Stimulated activated naive B cell treated with anti-CD40 and anti-IgM and Interleukin-4, amounts not matched to agents 10 μg/mL and 1 μg/mL and 100 μg/mL, for 72 hours (primary cell): ENCODE measurements around the gene MRPL50.
A peak's percentile ranks its signal among the peaks of the same experiment; 100 is the strongest.

Experiments
- ATAC-seq, 2 donors: fragments of 150-1000 bp; cut with Tn5 transposase; replicated peaks; 2 replicates each; pipeline ENCODE4 v1.10.0; 2021; ENCODE audit warnings: moderate library complexity in 1 of 2
- DNase-seq: peaks from one replicate; pipeline ENCODE4 v3.0.0; 2021
- H3K27ac Mint-ChIP-seq: one replicate; pipeline ENCODE4 v1.8.0; 2022; ENCODE audit warnings: mild to moderate bottlenecking, mixed read lengths
- H3K27me3 Mint-ChIP-seq, 2 donors: one replicate each; pipeline ENCODE4 v1.8.0; 2022; ENCODE audit warnings: mixed read lengths in 2 of 2
- H3K36me3 Mint-ChIP-seq, 2 donors: one replicate each; pipeline ENCODE4 v1.8.0; 2022; ENCODE audit warnings: mixed read lengths in 2 of 2, mild to moderate bottlenecking in 1 of 2
- H3K4me1 Mint-ChIP-seq, 2 donors: one replicate each; pipeline ENCODE4 v1.8.0; 2022; ENCODE audit warnings: mixed read lengths in 2 of 2, mild to moderate bottlenecking in 1 of 2
- H3K4me3 Mint-ChIP-seq, 2 donors: one replicate each; pipeline ENCODE4 v1.8.0; 2022; ENCODE audit warnings: mild to moderate bottlenecking in 2 of 2, mixed read lengths in 2 of 2, moderate library complexity in 1 of 2
- H3K9me3 Mint-ChIP-seq, 2 donors: one replicate each; pipeline ENCODE4 v1.8.0; 2022; ENCODE audit warnings: mixed read lengths in 2 of 2, mild to moderate bottlenecking in 1 of 2

The MRPL50 gene

GRCh38 chr9:101398068-101398929 is at the start of gene MRPL50, which contains the start of gene ZNF189:
MRPL50 (minus strand) TSS chr9:101398618; CDS start chr9:101398592, 26 bp downstream.
ZNF189 (plus strand) TSS chr9:101398851; CDS start chr9:101399157, 306 bp downstream.
- ATAC-seq = peak; percentile 96 to 98
- Mint-ChIP-seq H3K4me1 (peaks cover 35 to 67% of the 10 kb centered on the region in 2 donors), H3K27ac (peak within 1 kb of the TSS; percentile 98), H3K9me3 (peaks cover 6 to 8% of the 10 kb centered on the region in 2 donors), H3K36me3 (peaks cover 52 to 60% of the 10 kb centered on the region in 2 donors), H3K4me3 (peak within 1 kb of the TSS; percentile 95 to 96), H3K27me3 (no peaks in the 10 kb centered on the region)
- peak; percentile 97 for DNase-seq

- no peak for DNase-seq
- Mint-ChIP-seq H3K9me3 (peaks cover 2 to 4% of the 10 kb centered on the region in 2 donors), H3K27ac (no peak overlapping the region), H3K36me3 (no peaks in the 10 kb centered on the region), H3K4me1 (peaks cover 10 to 13% of the 10 kb centered on the region in 2 donors), H3K4me3 (no peak overlapping the region), H3K27me3 (peaks cover 49 to 67% of the 10 kb centered on the region in 2 donors)
- no peak for ATAC-seq
Observed at GRCh38 chr9:101446732-101447131, 48.3 kb upstream of the MRPL50 start.

GRCh38 chr9:101445353-101446029 is 47.1 kb upstream of the MRPL50 start:
- Mint-ChIP-seq H3K4me3 (no peak overlapping the region), H3K36me3 (no peaks in the 10 kb centered on the region), H3K9me3 (no peaks in the 10 kb centered on the region), H3K27ac (no peak overlapping the region), H3K4me1 (peaks cover 10 to 13% of the 10 kb centered on the region in 2 donors), H3K27me3 (peaks cover 46 to 65% of the 10 kb centered on the region in 2 donors)
- ATAC-seq (no peak), DNase-seq (no peak)

- no peaks in the 10 kb centered on the region for H3K9me3 Mint-ChIP-seq
- no peak for ATAC-seq
- H3K27me3 Mint-ChIP-seq = peaks cover 33 to 62% of the 10 kb centered on the region in 2 donors
- DNase-seq = no peak
- H3K36me3 Mint-ChIP-seq = no peaks in the 10 kb centered on the region
- H3K4me1 Mint-ChIP-seq = peaks cover 0 to 1% of the 10 kb centered on the region in 2 donors
- H3K4me3 Mint-ChIP-seq = no peak overlapping the region
- H3K27ac Mint-ChIP-seq = no peak overlapping the region
Observed at GRCh38 chr9:101443364-101443771, 45.0 kb upstream of the MRPL50 start.

GRCh38 chr9:101442736-101443135 is 44.3 kb upstream of the MRPL50 start:
- H3K27me3 Mint-ChIP-seq = peaks cover 33 to 61% of the 10 kb centered on the region in 2 donors
- no peak overlapping the region for H3K27ac Mint-ChIP-seq
- no peak for DNase-seq
- H3K4me1 Mint-ChIP-seq = no peaks in the 10 kb centered on the region
- H3K9me3 Mint-ChIP-seq = no peaks in the 10 kb centered on the region
- no peak for ATAC-seq
- no peaks in the 10 kb centered on the region for H3K36me3 Mint-ChIP-seq
- no peak overlapping the region for H3K4me3 Mint-ChIP-seq

- peaks cover 37 to 63% of the 10 kb centered on the region in 2 donors for H3K27me3 Mint-ChIP-seq
- DNase-seq = no peak
- H3K36me3 Mint-ChIP-seq = no peaks in the 10 kb centered on the region
- no peaks in the 10 kb centered on the region for H3K9me3 Mint-ChIP-seq
- H3K4me1 Mint-ChIP-seq = no peaks in the 10 kb centered on the region
- no peak overlapping the region for H3K4me3 Mint-ChIP-seq
- no peak for ATAC-seq
- H3K27ac Mint-ChIP-seq = no peak overlapping the region
Observed at GRCh38 chr9:101442318-101442717, 43.9 kb upstream of the MRPL50 start.

GRCh38 chr9:101440714-101441230 is 42.4 kb upstream of the MRPL50 start:
- Mint-ChIP-seq H3K27ac (no peak overlapping the region), H3K4me3 (no peak overlapping the region), H3K9me3 (no peaks in the 10 kb centered on the region), H3K36me3 (no peaks in the 10 kb centered on the region), H3K4me1 (no peaks in the 10 kb centered on the region), H3K27me3 (peaks cover 36 to 59% of the 10 kb centered on the region in 2 donors)
- DNase-seq = no peak
- no peak for ATAC-seq

GRCh38 chr9:101438523-101438922 is 40.1 kb upstream of the MRPL50 start:
- no peak overlapping the region for H3K4me3 Mint-ChIP-seq
- no peak overlapping the region for H3K27ac Mint-ChIP-seq
- H3K36me3 Mint-ChIP-seq = no peaks in the 10 kb centered on the region

GRCh38 chr9:101437806-101438232 is 39.4 kb upstream of the MRPL50 start:
- Mint-ChIP-seq H3K27me3 (peaks cover 21 to 35% of the 10 kb centered on the region in 2 donors), H3K4me3 (no peak overlapping the region), H3K27ac (no peak overlapping the region), H3K36me3 (no peaks in the 10 kb centered on the region), H3K4me1 (peaks cover 0 to 1% of the 10 kb centered on the region in 2 donors), H3K9me3 (no peaks in the 10 kb centered on the region)
- no peak for ATAC-seq
- no peak for DNase-seq

More at GRCh38 chr9:101438523-101438922, 40.1 kb upstream of the MRPL50 start:
- DNase-seq (no peak), ATAC-seq (no peak)
- peaks cover 0 to 1% of the 10 kb centered on the region in 2 donors for H3K4me1 Mint-ChIP-seq
- H3K9me3 Mint-ChIP-seq = no peaks in the 10 kb centered on the region
- H3K27me3 Mint-ChIP-seq = peaks cover 26 to 42% of the 10 kb centered on the region in 2 donors

- Mint-ChIP-seq H3K4me1 (peaks cover 0 to 1% of the 10 kb centered on the region in 2 donors), H3K27me3 (peaks cover 21 to 23% of the 10 kb centered on the region in 2 donors), H3K27ac (no peak within 1 kb of the TSS), H3K4me3 (no peak within 1 kb of the TSS), H3K36me3 (no peaks in the 10 kb centered on the region), H3K9me3 (no peaks in the 10 kb centered on the region)
- DNase-seq = no peak
- ATAC-seq = no peak
Observed at GRCh38 chr9:101435601-101436079, 37.2 kb upstream of the MRPL50 start, which contains the start of gene ALDOB. ALDOB (minus strand) TSS chr9:101435774; CDS start chr9:101430887, 4,887 bp downstream.

- ATAC-seq = no peak
- Mint-ChIP-seq H3K27ac (no peak overlapping the region), H3K4me3 (no peak overlapping the region), H3K36me3 (no peaks in the 10 kb centered on the region), H3K4me1 (peaks cover 0 to 1% of the 10 kb centered on the region in 2 donors), H3K27me3 (peaks cover 22 to 26% of the 10 kb centered on the region in 2 donors), H3K9me3 (no peaks in the 10 kb centered on the region)
- no peak for DNase-seq
Observed at GRCh38 chr9:101434998-101435397, 36.6 kb upstream of the MRPL50 start.

GRCh38 chr9:101433229-101433628 is 34.8 kb upstream of the MRPL50 start:
- H3K27ac Mint-ChIP-seq = no peak overlapping the region
- H3K9me3 Mint-ChIP-seq = peaks cover 0 to 4% of the 10 kb centered on the region in 2 donors
- no peak for ATAC-seq
- peaks cover 17 to 33% of the 10 kb centered on the region in 2 donors for H3K27me3 Mint-ChIP-seq
- DNase-seq = no peak
- peaks cover 0 to 4% of the 10 kb centered on the region in 2 donors for H3K4me1 Mint-ChIP-seq
- no peaks in the 10 kb centered on the region for H3K36me3 Mint-ChIP-seq
- no peak overlapping the region for H3K4me3 Mint-ChIP-seq

- peaks cover 0 to 4% of the 10 kb centered on the region in 2 donors for H3K9me3 Mint-ChIP-seq
Observed at GRCh38 chr9:101432740-101433139, 34.3 kb upstream of the MRPL50 start.

GRCh38 chr9:101432171-101432570 is 33.8 kb upstream of the MRPL50 start:
- no peak overlapping the region for H3K4me3 Mint-ChIP-seq
- DNase-seq = no peak
- H3K27me3 Mint-ChIP-seq = peaks cover 13 to 26% of the 10 kb centered on the region in 2 donors
- H3K27ac Mint-ChIP-seq = no peak overlapping the region
- no peak for ATAC-seq
- no peaks in the 10 kb centered on the region for H3K36me3 Mint-ChIP-seq
- peaks cover 0 to 4% of the 10 kb centered on the region in 2 donors for H3K9me3 Mint-ChIP-seq
- peaks cover 0 to 4% of the 10 kb centered on the region in 2 donors for H3K4me1 Mint-ChIP-seq

More at GRCh38 chr9:101432740-101433139, 34.3 kb upstream of the MRPL50 start:
- Mint-ChIP-seq H3K27ac (no peak overlapping the region), H3K4me3 (no peak overlapping the region), H3K36me3 (no peaks in the 10 kb centered on the region), H3K27me3 (peaks cover 17 to 32% of the 10 kb centered on the region in 2 donors), H3K4me1 (peaks cover 0 to 4% of the 10 kb centered on the region in 2 donors)
- ATAC-seq = no peak
- DNase-seq = no peak
